ENCODE measurements around the gene CDH4.

CDH4 gene

GRCh38 chr20:61864481-61864880 is 612.4 kb downstream of the CDH4 start:
- no peak for DNase-seq

DNA sequence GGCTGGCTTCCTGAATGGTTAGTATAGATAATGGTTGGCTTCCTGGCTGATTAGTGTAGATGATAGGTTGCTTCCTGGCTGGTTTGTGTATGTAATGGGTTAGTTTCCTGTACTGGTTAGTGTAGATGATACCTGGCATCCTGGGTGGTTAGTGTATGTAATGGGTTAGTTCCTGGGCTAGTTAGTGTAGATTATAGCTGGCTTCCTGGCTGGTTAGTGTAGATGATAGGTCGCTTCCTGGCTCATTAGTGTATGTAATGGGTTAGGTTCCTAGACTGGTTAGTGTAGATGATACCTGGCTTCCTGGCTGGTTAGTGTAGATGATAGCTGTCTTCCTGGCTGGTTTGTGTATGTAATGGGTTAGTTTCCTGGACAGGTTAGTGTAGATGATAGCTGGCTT is 613.3 kb downstream of the CDH4 start:
- DNase-seq: no peak

- no peak for DNase-seq
These were observed 614.1 kb downstream of the CDH4 start for GRCh38 chr20:61866165-61866564.

GRCh38 chr20:61868006-61868405 is 615.9 kb downstream of the CDH4 start:
- DNase-seq: no peak

GRCh38 chr20:61868466-61869090 is 616.5 kb downstream of the CDH4 start:
- DNase-seq: no peak

DNA sequence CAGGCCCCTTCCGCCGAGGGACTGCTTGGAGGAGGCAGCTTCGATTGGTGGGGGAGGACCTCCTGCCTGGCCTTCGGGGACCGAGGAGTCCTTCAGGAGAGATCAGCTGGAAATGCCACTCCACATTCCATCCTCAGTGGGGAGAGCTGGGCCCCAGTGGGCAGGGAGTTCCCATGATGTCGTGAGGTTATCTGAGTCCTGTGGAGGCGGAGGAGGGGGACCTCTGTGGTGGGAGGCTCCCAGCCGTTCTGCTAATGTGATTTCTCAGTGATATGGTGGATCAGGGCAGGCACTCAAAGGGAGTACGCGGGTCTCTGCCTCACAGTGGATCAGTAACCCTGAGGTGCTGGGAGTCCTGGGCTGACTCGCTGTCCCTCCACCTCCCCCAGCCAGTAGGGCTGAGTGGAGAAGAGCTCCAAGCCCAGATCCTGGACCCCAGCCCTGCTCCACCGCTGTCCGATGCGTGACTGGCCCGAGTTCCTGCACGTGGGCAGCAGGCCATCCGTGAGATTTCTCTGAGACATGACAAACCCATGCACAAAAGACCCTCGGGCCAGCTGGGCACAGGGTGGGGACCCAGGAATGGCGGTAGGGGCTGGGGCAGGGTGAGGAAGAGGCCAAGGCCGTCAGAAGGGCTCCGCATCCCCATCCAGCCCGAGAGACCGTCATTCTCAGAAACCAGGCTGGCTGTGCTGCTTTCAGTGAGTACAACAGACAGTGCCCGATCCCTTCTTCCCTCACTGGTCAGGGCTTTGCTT is 617.9 kb downstream of the CDH4 start:
- DNase-seq: no peak

GRCh38 chr20:61871160-61871559 is 619.1 kb downstream of the CDH4 start:
- DNase-seq: no peak

- DNase-seq: no peak
These were observed 619.9 kb downstream of the CDH4 start for GRCh38 chr20:61871913-61872312.

DNA sequence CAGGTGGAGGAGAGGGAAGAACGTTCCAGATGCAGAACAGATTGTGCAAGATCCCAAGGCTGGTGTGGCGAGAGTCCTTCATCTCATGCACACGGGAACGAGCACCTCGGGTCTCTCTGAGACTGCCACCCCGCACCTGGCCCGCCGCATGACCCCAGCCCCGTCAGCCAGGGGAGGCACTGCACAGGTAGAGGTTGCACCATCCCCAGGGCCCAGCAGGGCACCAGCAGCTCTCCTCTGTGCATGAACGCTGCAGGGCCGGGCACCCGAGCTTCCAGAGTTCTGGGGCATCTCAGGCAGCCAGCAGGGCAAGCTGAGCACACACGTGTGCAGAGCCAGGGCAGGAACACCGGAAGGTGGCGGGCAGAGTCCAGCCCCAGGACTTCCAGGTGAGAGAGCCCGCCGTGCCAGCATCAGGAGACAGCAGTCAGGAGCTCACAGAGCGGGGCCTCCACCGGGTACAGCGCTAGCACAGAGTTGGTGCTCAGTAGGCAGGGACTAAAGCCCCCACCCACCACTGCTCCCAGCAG is 620.4 kb downstream of the CDH4 start:
- no peak for DNase-seq

DNA sequence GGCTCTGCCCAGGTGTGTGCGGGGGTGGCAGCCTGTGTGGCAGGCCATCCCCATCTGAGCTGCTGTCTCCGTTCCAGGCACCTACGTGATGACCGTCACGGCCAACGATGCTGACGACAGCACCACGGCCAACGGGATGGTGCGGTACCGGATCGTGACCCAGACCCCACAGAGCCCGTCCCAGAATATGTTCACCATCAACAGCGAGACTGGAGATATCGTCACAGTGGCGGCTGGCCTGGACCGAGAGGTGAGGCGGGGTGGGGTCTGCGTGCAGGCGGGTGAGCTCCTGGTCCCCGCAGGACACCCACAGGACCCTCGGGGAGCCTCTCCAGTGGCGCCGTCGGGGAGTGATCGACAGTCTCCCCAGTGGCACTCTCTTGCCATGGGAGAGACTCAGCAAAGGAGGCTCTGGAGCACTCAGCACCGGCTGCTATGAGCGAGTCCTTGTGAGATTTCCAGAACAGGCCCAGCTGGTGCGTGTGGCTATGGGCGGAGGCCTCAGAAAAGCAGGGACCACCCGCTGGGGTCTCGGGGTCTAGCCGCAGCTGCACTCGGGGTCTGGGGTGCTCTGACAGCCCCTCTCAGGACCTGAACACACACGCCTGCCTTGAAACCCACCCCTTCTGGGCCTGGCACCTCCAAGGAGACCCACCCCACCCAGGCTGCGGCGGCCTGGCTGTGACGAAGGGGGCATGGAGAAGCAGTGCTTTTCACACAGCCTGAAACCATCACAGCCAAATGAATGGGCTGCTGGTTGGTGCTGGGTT is 621.8 kb downstream of the CDH4 start:
- no peak for DNase-seq

GRCh38 chr20:61874421-61875068 is 622.5 kb downstream of the CDH4 start:
- DNase-seq: no peak

DNA sequence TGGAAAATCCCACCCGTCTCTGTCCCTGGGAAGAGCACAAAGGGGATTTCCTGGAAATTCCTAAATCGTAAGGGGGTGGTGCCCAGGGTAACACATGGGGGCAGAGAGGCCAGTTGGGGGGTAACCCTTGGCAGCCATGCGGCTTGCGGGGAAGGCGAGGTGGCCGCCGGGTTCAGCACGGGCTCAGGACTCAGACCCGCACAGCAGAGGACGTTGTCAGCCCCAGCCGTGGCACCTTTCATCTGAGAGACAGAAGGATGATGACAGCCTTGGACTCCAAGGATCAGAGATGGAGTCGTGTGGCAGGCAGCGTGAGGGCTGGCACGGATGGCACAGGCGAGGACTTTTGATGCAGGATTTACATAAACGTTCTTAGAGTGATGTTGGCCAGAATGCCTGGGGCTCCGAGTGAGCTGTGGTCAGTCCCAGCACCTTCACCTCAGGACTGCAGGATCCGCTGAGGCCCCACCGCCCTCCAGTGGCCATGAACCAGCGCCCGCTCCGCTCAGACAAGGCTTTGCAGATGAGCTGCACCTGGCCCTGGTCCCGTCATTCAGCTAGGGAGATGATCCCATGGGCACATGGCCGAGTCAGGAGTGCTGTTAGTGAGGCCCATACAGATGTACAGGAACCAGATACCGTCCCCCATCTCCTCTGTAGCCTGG is 623.3 kb downstream of the CDH4 start:
- DNase-seq: no peak

DNA sequence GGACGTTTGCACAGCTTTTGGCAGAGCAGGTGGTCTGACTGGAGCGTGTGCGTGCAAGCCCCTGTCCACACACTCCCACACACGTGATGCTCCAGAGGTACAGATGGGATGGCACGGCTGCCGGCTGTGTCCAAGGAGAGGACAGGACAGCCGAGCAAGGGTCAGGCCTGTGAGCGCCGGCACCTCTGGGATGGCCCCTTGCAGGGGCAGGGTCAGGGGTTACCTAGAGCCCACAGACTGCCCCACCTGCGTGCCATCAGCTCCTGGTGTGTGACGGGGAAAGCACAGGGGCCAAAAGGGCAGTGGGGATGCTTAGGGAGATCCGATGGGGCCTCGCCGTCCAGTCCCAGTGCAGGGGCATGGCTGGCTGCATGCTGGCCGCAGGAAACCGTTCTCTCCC is 623.9 kb downstream of the CDH4 start:
- DNase-seq: no peak

DNA sequence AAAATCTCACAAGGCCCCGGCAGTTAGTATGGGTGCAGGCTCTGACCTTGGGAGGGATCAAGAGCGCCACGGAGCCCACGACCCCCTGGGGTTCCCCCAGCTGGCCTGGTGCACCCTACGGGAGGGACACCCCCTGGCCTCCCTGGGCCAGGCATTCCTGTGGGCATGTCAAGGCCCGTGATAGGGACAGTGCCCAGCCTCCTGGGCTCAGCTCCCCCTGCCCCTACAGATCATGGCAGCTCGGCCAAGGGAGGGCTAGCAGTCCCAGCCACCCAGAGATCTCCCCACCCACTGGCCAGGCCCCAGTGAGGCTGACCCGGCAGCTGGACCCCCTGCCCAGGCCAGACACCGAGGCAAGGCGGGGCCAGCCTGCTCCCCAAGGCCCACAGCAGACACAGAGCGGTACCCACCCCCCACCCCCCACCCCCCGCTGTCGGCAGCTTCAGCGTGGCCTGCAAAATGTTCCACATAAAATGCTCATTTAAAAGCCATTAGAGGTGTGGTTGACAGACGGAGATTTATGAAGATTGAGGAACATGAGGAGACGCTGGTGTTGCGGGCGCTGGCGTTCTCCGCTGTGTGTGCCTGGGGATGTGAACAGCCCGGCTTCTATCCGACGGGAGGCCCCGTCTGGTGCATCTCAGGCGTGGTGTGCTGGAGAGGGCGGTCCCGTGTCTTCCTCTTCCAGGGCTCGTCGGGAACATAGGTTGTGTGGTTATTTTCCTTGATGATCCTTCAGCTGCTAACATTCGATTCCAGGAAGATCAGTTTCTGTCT is 625.1 kb downstream of the CDH4 start:
- no peak for DNase-seq

GRCh38 chr20:61877776-61878477 is 625.9 kb downstream of the CDH4 start:
- no peak for DNase-seq

- DNase-seq: no peak
These were observed 626.6 kb downstream of the CDH4 start for GRCh38 chr20:61878478-61879302.

DNA sequence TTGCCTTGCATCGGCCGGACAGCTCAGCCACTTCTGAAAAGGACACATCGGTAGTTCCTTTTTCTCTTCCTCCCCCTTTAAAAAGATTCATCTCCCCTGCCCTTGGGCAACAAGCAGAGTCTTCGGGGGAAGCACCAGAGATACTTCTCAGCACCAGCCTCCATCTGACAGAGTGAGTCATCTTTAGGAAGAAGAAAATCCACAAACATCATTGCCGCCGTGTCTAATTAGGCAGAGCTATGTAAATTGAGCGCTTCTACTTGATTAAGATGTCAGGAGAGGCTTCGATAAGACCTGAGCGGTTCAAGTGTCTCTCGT is 627.2 kb downstream of the CDH4 start:
- no peak for DNase-seq

DNA sequence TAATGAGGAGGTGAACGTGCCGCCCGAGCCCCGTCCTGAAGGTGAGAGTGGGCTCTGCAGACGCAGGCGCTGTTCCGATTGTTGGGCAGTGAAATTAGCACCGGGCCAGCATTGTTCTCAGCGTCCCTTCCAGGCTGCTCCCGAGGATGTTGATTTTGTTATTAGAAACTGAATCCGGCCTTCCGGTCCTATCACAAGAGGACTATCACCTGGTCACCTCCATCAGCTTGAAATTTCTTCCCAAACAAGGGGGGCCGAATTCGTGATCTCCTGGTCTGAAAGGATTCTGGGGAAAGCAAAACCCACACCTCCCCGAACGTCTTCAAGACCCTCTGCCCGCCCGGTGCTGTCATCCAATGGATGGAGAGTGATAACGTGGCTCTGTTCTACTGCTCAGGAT is 627.6 kb downstream of the CDH4 start:
- DNase-seq: no peak

- no peak for DNase-seq
These were observed 628.6 kb downstream of the CDH4 start for GRCh38 chr20:61880706-61881105.

DNA sequence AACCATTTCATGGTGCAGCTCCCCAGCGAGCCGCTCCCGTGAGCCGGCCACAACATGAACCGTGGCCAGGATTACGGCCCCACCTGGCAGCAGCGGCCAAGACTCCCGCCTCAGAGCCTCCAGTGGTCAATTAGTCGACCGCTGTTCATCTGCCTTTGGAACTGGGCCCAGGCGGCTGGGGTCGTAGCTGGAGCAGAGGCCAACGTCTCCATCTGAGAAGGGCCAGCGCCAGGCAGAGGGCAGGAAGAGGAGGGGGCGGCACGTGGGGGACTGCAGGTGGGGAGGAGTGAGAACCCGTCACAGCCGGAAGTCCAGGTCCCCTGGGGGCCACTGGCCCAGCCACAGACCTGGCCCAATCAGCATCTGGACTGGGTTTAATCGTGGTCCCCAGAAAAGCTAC is 629.4 kb downstream of the CDH4 start:
- no peak for DNase-seq
